ENCODE results near the gene ZFP30.

ZFP30 gene

DNA sequence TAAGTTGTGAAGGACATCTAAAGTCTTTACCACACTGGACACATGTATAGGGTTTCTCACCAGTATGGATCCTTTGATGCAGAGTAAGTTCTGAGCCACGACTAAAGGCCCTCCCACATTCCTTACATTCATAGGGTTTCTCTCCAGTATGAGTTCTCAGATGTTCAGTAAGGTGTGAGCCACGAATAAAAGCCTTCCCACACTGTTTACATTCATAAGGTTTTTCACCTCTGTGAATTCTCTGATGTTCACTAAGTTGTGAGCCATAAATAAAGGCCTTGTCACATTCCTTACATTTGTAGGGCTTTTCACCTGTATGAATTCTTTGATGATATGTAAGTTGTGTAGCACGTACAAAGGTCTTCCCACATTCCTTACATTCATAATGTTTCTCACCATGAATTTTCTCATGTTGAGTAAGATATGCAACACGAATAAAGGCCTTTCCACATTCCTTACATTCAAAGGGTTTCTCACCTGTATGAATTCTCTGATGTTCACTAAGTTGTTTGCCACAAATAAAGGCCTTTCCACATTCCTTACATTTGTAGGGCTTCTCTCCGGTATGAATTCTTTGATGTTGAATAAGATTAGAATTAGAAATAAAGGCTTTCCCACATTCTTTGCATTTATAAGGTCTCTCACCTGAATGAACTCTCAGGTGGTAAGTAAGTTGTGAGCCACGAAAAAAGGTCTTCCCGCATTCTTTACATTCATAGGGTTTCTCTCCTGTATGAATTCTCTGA lies 90.5 kb downstream of the ZFP30 start:
- no peak for DNase-seq (ENCODE audit: low read depth, low spot score)

Measured in smooth muscle cell of the brain vasculature (primary cell).